HepG2 (cell line): Measurements from ENCODE around the gene SPATC1L. TPM values are rescaled to one million over a fixed set of nuclear protein-coding genes. Genes with fewer than 3 reads are reported as not detected.

ENCODE experiments used
- ATAC-seq: fragments of 200-7000 bp; cut with Tn5 transposase; 3 replicates; pipeline ENCODE4 v1.9.1; 2020; ENCODE audit warnings: mild to moderate bottlenecking, moderate library complexity
- BruUV-seq: library from RNA; stranded (reverse); fragments of 400-500 nt; replicated peaks from 2 replicates; lab custom pipeline; 2021; lab: Mats Ljungman, UMichigan
- CTCF ChIA-PET: fragments of 300-600 bp; formaldehyde crosslinking; extraction: SDS; loops from one replicate; lab custom pipeline; 2021; ENCODE audit warnings: low total read pairs, inconsistent platforms, low intra/inter-chr PET ratio; lab: Yijun Ruan, JAX
- POLR2A ChIA-PET: fragments of 350-600 bp; sonication (Branson Sonifier 250); formaldehyde crosslinking; loops from one replicate; lab custom pipeline; 2020; ENCODE audit warnings: antibody characterized with exemption, inconsistent platforms; lab: Yijun Ruan, JAX
- DNase-seq: peaks from one replicate; pipeline ENCODE4 v3.0.0-alpha.2; 2015; ENCODE audit warnings: low spot score
- FAIRE-seq: peaks from 3 replicates; lab custom pipeline; 2011; peaks lifted over from hg19 to GRCh38; lab: Jason Lieb, UNC
- H2AFZ ChIP-seq: one replicate; pipeline ENCODE4 v1.6.1; 2011; ENCODE audit warnings: low read length, inconsistent platforms
- H3K27ac ChIP-seq: fragments of 300-600 bp; 3 replicates; pipeline ENCODE4 v1.8.0; 2011; ENCODE audit warnings: mixed run types, mild to moderate bottlenecking, mixed read lengths, low read length, inconsistent platforms; ENCODE audit not compliant: insufficient read depth; ENCODE audit errors: extremely low read length
- H3K27me3 ChIP-seq, 2 experiments: fragments of 200-600 bp in 1 of 2; 2 replicates in 1 of 2; 3 replicates in 1 of 2; pipeline versions ENCODE4 v1.6.0 to v1.8.0; 2011; ENCODE audit warnings: low read length in 2 of 2, mild to moderate bottlenecking in 2 of 2, moderate library complexity in 2 of 2, inconsistent platforms in 1 of 2; ENCODE audit not compliant: insufficient read depth in 2 of 2, control insufficient read depth in 1 of 2
- H3K36me3 ChIP-seq, 2 experiments: fragments of 200-600 bp in 1 of 2; replicated peaks in 1 of 2; 2 replicates in 1 of 2; 3 replicates in 1 of 2; pipeline versions ENCODE4 v1.5.1 to v1.8.0; 2011; ENCODE audit warnings: low read length in 2 of 2, inconsistent platforms in 1 of 2; ENCODE audit not compliant: insufficient read depth in 2 of 2, control insufficient read depth in 1 of 2
- H3K4me1 ChIP-seq: 2 replicates; pipeline ENCODE4 v1.5.1; 2012; ENCODE audit warnings: low read length, inconsistent platforms; ENCODE audit not compliant: insufficient read depth
- H3K4me2 ChIP-seq: 2 replicates; pipeline ENCODE4 v1.6.0; 2011; ENCODE audit warnings: low read depth, low read length, inconsistent platforms
- H3K4me3 ChIP-seq, 3 experiments: fragments of 200-600 bp in 1 of 3; sonication (generic), shearing (Covaris generic) in 1 of 3; replicated peaks in 1 of 3; 2 replicates each; pipeline ENCODE4 v1.5.1; 2011 to 2016; ENCODE audit warnings: low read length in 3 of 3, inconsistent platforms in 2 of 3, low read depth in 2 of 3, mild to moderate bottlenecking in 2 of 3, control low read depth in 1 of 3, mixed read lengths in 1 of 3; ENCODE audit not compliant: insufficient read depth in 1 of 3
- H3K79me2 ChIP-seq: one replicate; pipeline ENCODE4 v1.6.1; 2011; ENCODE audit warnings: low read length, inconsistent platforms; ENCODE audit not compliant: insufficient read depth
- H3K9ac ChIP-seq: 2 replicates; pipeline ENCODE4 v1.6.0; 2011; ENCODE audit warnings: mild to moderate bottlenecking, low read depth, low read length, inconsistent platforms; ENCODE audit not compliant: insufficient read depth
- H3K9me3 ChIP-seq: 2 replicates; pipeline ENCODE4 v1.5.1; 2012; ENCODE audit warnings: mild to moderate bottlenecking, low read length
- H4K20me1 ChIP-seq: 2 replicates; pipeline ENCODE4 v1.6.0; 2011; ENCODE audit warnings: inconsistent platforms, mild to moderate bottlenecking, low read length, moderate library complexity; ENCODE audit not compliant: insufficient read depth
- ARNT2 ChIP-seq: sonication (generic); formaldehyde crosslinking; IDR thresholded peaks from 2 replicates; pipeline ENCODE4 v1.8.0; 2022; ENCODE audit warnings: mild to moderate bottlenecking, low read depth, missing genetic modification reagents, moderate library complexity
- CAMTA2 ChIP-seq: sonication (generic); formaldehyde crosslinking; IDR thresholded peaks from 2 replicates; pipeline ENCODE4 v1.4.0; 2020; ENCODE audit warnings: mild to moderate bottlenecking, missing genetic modification reagents, borderline replicate concordance
- IRF9 ChIP-seq: sonication (generic); formaldehyde crosslinking; IDR thresholded peaks from 2 replicates; pipeline ENCODE4 v1.8.0; 2022; ENCODE audit warnings: missing genetic modification reagents, mild to moderate bottlenecking, borderline replicate concordance
- NR2F2 ChIP-seq: IDR thresholded peaks from 2 replicates; pipeline ENCODE4 v1.6.1; 2012; ENCODE audit warnings: low read depth, inconsistent platforms, borderline replicate concordance
- POGK ChIP-seq: sonication (generic); formaldehyde crosslinking; conservative IDR thresholded peaks from 2 replicates; pipeline ENCODE4 v1.8.0; 2022; ENCODE audit warnings: mild to moderate bottlenecking, moderate library complexity, missing genetic modification reagents
- SIN3B ChIP-seq: fragments of 150-350 bp; IDR thresholded peaks from 2 replicates; pipeline ENCODE4 v1.6.1; 2014; ENCODE audit warnings: low read length
- THAP11 ChIP-seq: IDR thresholded peaks from 2 replicates; pipeline ENCODE4 v1.6.1; 2016; ENCODE audit warnings: missing biosample characterization, missing genetic modification reagents
- ZNF253 ChIP-seq: sonication (generic); formaldehyde crosslinking; IDR thresholded peaks from 2 replicates; pipeline ENCODE4 v1.8.0; 2022; ENCODE audit warnings: mild to moderate bottlenecking, missing genetic modification reagents, borderline replicate concordance
- ZNF30 ChIP-seq: sonication (generic); formaldehyde crosslinking; IDR thresholded peaks from 2 replicates; pipeline ENCODE4 v1.5.0; 2020; ENCODE audit warnings: mild to moderate bottlenecking, missing genetic modification reagents
- ZNF367 ChIP-seq: sonication (generic); formaldehyde crosslinking; IDR thresholded peaks from 2 replicates; pipeline ENCODE4 v1.4.0; 2020; ENCODE audit warnings: missing genetic modification reagents, borderline replicate concordance
- ZNF431 ChIP-seq: sonication (generic); formaldehyde crosslinking; IDR thresholded peaks from 2 replicates; pipeline ENCODE4 v1.9.0; 2022; ENCODE audit warnings: missing genetic modification reagents, low read depth, mild to moderate bottlenecking, borderline replicate concordance
- ZNF589 ChIP-seq: sonication (generic); formaldehyde crosslinking; conservative IDR thresholded peaks from 2 replicates; pipeline ENCODE4 v1.8.0; 2022; ENCODE audit warnings: mild to moderate bottlenecking, moderate library complexity, missing genetic modification reagents
- WGBS: methylation state at CpG from one replicate; pipeline ENCODE4 v1.1.6; 2017; ENCODE audit warnings: low lambda C conversion rate; 5-methylcytosine and 5-hydroxymethylcytosine counted together
- in situ Hi-C: cut with HindIII; loops from 2 replicates; pipeline ENCODE4 v1.10.0; 2017; ENCODE audit warnings: low pct_unique_long_range_greater_than_20kb; ENCODE audit not compliant: extremely low pct_ligation_motif_present
- intact Hi-C: fragments of 100-400 bp; cut with micrococcal nuclease; formaldehyde crosslinking; loops from one replicate; pipeline ENCODE4 v1.10.0; 2022; ENCODE audit not compliant: unreplicated experiment
- polyA plus RNA-seq, 8 experiments: library from polyadenylated mRNA; depleted of rRNA in 3 of 8; stranded (reverse) in 7 of 8; unstranded in 1 of 8; fragments of >200 nt; fragmentation: Illumina TruSeq in 4 of 8; extraction: Trizol in 4 of 8; gene quantifications; 2 replicates each; pipeline versions ENCODE4 v1.2.1 to v1.2.3, GENCODE V29; 2011 to 2016; ENCODE audit warnings: low read depth in 4 of 8, missing spikeins in 1 of 8, mixed read lengths in 1 of 8; ENCODE audit not compliant: insufficient read depth in 1 of 8
- total RNA-seq, 5 experiments: library from RNA; depleted of rRNA; stranded (reverse); fragments of >200 nt; fragmentation: Illumina TruSeq; extraction: Trizol; gene quantifications; 2 replicates each; pipeline ENCODE4 v1.2.3, GENCODE V29; 2016; ENCODE audit warnings: low read depth in 1 of 5

SPATC1L gene
- total and polyA plus RNA-seq, 2 of the 13 experiments (the other 11 are each of a cell fraction or from before 2014, with no cell fraction given): 1.4 to 3.3 TPM

DNA sequence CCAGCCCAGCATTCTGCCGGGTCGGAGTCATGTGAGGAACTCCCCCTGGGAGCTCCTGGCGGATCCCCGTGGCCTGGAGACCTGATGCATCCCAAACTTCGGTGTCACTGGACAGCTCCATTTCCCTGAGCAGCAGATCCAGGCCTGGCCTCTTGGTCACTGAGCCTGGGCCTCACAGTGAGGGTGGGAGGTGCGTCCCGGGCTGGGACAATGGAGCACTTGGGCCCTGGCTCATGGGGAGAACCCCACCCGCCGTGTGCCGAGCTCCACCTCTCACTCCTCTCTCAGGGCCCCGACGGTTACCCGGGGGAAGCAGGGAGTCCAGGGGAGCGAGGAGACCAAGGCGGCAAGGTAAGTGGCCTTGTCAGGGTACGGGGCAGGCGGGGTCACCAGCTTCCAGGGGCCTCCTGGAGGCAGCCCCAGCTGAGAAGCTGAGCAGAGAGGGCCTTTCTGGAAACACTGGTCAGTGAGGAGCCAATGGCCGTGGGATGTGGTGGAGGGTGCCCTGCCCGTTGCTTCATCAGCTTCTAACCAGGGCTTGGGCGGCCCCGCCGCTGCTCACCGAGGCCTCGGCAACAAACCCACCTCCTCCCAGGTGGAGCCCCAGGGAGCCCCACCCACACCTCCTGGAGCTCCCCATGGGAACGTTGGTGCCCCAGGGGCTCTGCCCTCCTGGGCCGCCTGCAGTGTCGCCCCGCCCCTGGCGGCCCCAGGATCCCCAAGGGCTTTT, 66.5 kb downstream of the SPATC1L start:
- no peak for TF ChIP-seq ZNF253 (CRISPR knock-in tag)
- TF ChIP-seq ZNF431 (CRISPR knock-in tag): no peak
- TF ChIP-seq POGK (CRISPR knock-in tag): no peak
- no peak for TF ChIP-seq ZNF30
- TF ChIP-seq ZNF367 (CRISPR knock-in tag): no peak
- no peak for TF ChIP-seq IRF9
- TF ChIP-seq THAP11 (CRISPR knock-in tag): no peak
- TF ChIP-seq ARNT2: no peak
- no peak for TF ChIP-seq CAMTA2
- no peak for TF ChIP-seq ZNF589 (CRISPR knock-in tag)
- no peak for TF ChIP-seq SIN3B
- TF ChIP-seq NR2F2: no peak
- TF ChIP-seq, all 625 proteins: peak for 0
- Histone ChIP-seq H3K27me3 (peaks cover 5 to 33% of the 10 kb centered on the region in 2 experiments; a peak in 3 of 5 replicates), H3K4me1 (no peaks in the 10 kb centered on the region), H3K9ac (no peak overlapping the region), H3K9me3 (peaks cover 5% of the 10 kb centered on the region; the same call in 1 of the 2 replicates), H4K20me1 (no peaks in the 10 kb centered on the region), H3K79me2 (no peaks in the 10 kb centered on the region), H3K4me2 (no peak overlapping the region), H3K4me3 (no peak overlapping the region), H3K27ac (no peak overlapping the region), H3K36me3 (no peaks in the 10 kb centered on the region), H2AFZ (no peak overlapping the region)
- no TSS peak for BruUV-seq
- no peak for FAIRE-seq
- POLR2A ChIA-PET: no interaction called here
- intact Hi-C loops: no loop called here
- 8% methylated on average over 5 of the region's 29 CpGs for WGBS
- CTCF ChIA-PET: no interaction called here
- no peak for ATAC-seq
- in situ Hi-C loops: no loop called here
- DNase-seq: no peak
